IPS-20b (cell line): ENCODE results near the gene UPF1.

Experiments
- H3K27ac ChIP-seq: one replicate; pipeline ENCODE4 v1.5.1; 2013; ENCODE audit warnings: low read length
- H3K27me3 ChIP-seq: 2 replicates; pipeline ENCODE4 v1.6.1; 2013; ENCODE audit warnings: mild to moderate bottlenecking, low read length, inconsistent platforms; ENCODE audit not compliant: insufficient read depth
- H3K36me3 ChIP-seq: 2 replicates; pipeline ENCODE4 v1.6.1; 2013; ENCODE audit warnings: low read depth, mild to moderate bottlenecking, inconsistent platforms, low read length, moderate library complexity; ENCODE audit not compliant: insufficient read depth
- H3K4me1 ChIP-seq: 2 replicates; pipeline ENCODE4 v1.6.1; 2013; ENCODE audit warnings: mild to moderate bottlenecking, control low read depth, inconsistent platforms, low read length, moderate library complexity; ENCODE audit not compliant: insufficient read depth
- H3K4me3 ChIP-seq: 2 replicates; pipeline ENCODE4 v1.5.1; 2013; ENCODE audit warnings: mild to moderate bottlenecking, low read length, inconsistent platforms
- H3K9ac ChIP-seq: 2 replicates; pipeline ENCODE4 v1.6.1; 2013; ENCODE audit warnings: low read depth, mild to moderate bottlenecking, inconsistent platforms, low read length, moderate library complexity
- H3K9me3 ChIP-seq: 2 replicates; pipeline ENCODE4 v1.6.1; 2013; ENCODE audit warnings: mild to moderate bottlenecking, low read depth, low read length, inconsistent platforms; ENCODE audit not compliant: insufficient read depth

UPF1 gene

GRCh38 chr19:18863843-18864362, 32.1 kb downstream of the UPF1 start:
- H3K36me3 ChIP-seq: peaks cover 85% of the 10 kb centered on the region
- H3K4me3 ChIP-seq: no peak overlapping the region
- H3K27ac ChIP-seq: no peak overlapping the region
- no peaks in the 10 kb centered on the region for H3K27me3 ChIP-seq
- H3K4me1 ChIP-seq: no peaks in the 10 kb centered on the region
- no peak overlapping the region for H3K9ac ChIP-seq
- no peaks in the 10 kb centered on the region for H3K9me3 ChIP-seq

DNA sequence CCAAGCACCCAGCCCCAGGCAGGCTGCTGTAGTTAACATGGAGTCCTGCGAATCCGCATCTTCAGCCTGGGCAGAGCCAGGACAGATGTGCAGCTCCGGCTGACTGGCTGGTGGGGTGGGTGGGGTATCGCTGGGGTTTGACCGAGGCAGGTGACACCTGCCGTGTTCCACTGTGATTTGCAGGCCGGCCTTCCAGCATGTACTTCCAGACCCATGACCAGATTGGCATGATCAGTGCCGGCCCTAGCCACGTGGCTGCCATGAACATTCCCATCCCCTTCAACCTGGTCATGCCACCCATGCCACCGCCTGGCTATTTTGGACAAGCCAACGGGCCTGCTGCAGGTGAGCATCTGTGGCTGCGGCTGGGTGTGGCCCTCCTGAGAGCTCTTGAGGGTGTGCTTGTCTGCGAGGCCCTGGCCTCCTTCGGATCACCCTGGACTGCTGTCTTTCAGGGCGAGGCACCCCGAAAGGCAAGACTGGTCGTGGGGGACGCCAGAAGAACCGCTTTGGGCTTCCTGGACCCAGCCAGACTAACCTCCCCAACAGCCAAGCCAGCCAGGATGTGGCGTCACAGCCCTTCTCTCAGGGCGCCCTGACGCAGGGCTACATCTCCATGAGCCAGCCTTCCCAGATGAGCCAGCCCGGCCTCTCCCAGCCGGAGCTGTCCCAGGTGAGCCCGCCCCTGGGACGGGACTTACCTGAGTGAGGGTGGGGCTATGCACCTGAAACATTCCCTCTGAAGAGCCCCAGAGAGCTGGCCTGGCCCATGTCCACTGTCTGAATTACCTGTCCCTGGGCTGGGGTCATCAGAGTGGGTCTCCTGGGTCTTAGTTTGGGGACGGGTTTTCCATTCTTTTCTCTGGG, 33.6 kb downstream of the UPF1 start:
- H3K36me3 ChIP-seq: peaks cover 71% of the 10 kb centered on the region

DNA sequence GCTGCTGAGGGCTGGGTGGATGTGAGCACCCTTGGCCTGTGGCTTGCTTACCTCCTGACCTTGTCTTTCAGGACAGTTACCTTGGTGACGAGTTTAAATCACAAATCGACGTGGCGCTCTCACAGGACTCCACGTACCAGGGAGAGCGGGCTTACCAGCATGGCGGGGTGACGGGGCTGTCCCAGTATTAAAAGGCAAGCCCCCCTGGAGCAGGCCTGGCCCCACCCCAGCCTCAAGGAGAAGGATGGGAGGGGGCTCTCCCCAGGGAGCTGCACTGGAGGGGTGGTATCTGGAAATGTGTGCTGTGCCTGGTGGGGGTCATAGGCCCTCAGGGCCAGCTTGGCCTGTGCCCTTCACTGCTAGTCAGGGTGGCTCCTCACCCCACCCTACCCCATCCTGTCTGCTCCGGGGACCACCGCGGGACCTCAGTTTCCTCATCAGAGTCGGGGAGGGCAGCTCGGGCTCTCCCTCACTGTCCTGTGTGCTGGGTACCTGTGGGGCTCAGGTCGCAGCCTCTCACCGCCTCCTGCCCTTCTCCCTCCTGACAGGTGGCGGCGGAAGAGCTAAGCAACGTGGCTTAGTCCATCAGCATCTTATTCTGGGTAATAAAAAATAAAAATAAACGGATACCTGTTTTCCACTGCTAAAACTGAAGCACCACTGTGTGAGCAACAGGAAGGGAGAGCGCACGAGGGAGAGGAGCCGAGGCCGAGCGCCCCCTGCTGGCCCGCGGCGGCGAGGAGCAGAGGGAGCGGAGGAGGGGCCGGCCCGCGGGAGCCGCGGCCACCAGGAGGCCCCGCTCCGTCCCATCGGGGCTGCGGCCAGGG, 34.4 kb downstream of the UPF1 start:
- H3K36me3 ChIP-seq: peaks cover 62% of the 10 kb centered on the region
- no peak overlapping the region for H3K27ac ChIP-seq
- no peak overlapping the region for H3K4me3 ChIP-seq
- H3K4me1 ChIP-seq: no peaks in the 10 kb centered on the region
- H3K27me3 ChIP-seq: no peaks in the 10 kb centered on the region; the same call in 1 of the 2 replicates
- H3K9me3 ChIP-seq: no peaks in the 10 kb centered on the region
- H3K9ac ChIP-seq: no peak overlapping the region

More for the DNA sequence above, 33.6 kb downstream of the UPF1 start:
- no peak overlapping the region for H3K4me3 ChIP-seq
- H3K4me1 ChIP-seq: no peaks in the 10 kb centered on the region
- no peaks in the 10 kb centered on the region for H3K27me3 ChIP-seq
- H3K9ac ChIP-seq: no peak overlapping the region
- H3K27ac ChIP-seq: no peak overlapping the region
- H3K9me3 ChIP-seq: no peaks in the 10 kb centered on the region

DNA sequence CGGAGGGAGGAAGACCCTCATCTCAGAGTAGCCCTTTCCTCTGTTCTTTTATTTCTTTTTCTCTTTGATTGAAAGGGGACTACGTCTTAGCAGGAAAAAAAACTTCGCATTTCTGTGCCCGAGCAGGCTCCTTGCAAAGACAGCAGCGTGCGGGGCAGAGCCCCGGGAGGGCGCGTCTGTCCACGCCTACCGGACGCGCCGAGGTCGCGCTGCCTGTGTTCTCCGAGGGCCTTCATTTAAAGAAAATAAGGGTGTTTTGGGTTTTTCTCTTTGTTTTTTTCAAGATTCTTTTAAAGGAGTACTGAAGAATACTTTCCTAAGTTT, 35.0 kb downstream of the UPF1 start:
- Histone ChIP-seq H3K9ac (no peak overlapping the region), H3K27ac (no peak overlapping the region), H3K36me3 (peaks cover 57% of the 10 kb centered on the region), H3K27me3 (no peaks in the 10 kb centered on the region; the same call in 1 of the 2 replicates), H3K9me3 (no peaks in the 10 kb centered on the region), H3K4me3 (no peak overlapping the region), H3K4me1 (no peaks in the 10 kb centered on the region)

DNA sequence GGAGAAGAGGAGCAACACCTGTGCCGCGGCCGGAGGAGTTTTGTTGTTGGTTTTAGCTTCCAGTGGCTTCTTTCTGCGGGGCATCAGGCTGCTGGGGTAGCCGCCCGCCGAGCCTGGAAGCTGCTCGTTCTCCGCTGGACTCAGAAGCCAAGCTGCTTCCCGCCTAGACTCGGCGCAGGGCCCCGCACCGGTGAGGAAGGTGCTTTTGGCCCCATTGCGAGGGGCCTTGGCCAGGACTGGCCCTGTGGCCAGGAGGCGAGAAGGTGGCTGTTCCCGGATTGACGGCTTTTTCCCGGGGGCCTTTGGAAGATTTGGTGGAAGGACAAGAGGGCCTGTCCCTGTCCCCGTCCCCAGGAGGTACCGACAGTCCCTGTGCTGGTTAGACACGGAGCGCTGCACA, 35.4 kb downstream of the UPF1 start:
- Histone ChIP-seq H3K9ac (no peak overlapping the region), H3K36me3 (peaks cover 52% of the 10 kb centered on the region), H3K4me1 (no peaks in the 10 kb centered on the region), H3K27me3 (no peaks in the 10 kb centered on the region; the same call in 1 of the 2 replicates), H3K9me3 (no peaks in the 10 kb centered on the region), H3K4me3 (no peak overlapping the region), H3K27ac (no peak overlapping the region)

DNA sequence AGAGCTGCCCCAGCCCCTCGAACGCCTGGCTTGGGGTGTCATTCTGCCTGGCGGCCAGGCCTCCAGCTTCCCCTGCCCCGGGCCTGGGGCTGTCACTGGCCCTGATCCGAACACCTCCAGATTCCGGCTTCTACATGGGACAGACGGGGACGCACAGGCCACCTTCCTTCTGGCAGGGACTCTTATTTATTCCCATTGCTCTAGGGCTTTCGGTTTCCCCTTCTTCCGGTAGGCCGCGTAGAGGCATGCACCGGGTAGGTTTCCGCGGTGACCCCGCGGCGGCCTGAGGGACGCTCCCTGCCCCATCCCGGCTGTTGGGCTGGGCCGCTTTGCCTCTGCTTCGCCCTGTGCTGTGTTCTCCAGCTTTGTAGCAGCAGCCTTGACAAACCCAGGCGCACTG, 36.0 kb downstream of the UPF1 start:
- H3K4me1 ChIP-seq: no peaks in the 10 kb centered on the region
- no peak overlapping the region for H3K4me3 ChIP-seq
- H3K36me3 ChIP-seq: peaks cover 47% of the 10 kb centered on the region

DNA sequence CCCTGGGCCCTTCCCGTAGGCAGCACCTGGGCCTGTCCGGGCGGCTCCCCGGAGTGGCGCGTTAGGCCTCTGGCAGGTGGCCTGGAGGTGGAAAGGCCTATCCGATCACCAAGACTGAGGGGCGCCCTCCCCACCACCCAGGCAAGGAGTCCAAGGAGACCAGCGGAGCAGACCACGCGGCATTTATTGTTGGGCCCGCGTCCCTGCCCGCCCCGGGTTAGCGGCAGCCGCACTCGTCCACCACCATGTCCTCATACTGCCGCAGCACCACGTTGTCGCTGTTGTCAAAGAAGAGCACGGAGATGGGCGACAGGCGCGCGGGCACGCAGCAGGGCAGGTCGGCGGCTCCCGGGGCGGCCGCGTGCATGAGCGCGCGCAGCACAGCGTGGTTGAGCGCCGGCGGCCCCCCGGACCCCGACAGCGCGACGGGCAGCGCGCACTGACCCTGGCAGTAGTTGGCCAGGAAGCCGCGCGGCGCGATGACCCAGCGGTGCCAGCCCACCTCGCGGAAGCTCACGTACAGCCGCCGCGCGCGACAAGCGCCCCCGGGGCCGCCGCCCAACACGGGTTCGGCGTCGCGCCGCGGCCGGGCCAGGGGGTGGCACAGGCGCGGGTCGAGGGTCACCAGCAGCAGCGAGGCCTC, 36.7 kb downstream of the UPF1 start:
- no peak overlapping the region for H3K27ac ChIP-seq
- peaks cover 39% of the 10 kb centered on the region for H3K36me3 ChIP-seq
- H3K27me3 ChIP-seq: no peaks in the 10 kb centered on the region; the same call in 1 of the 2 replicates
- no peaks in the 10 kb centered on the region for H3K4me1 ChIP-seq
- H3K9ac ChIP-seq: no peak overlapping the region
- no peak overlapping the region for H3K4me3 ChIP-seq
- no peaks in the 10 kb centered on the region for H3K9me3 ChIP-seq

More for the DNA sequence above, 36.0 kb downstream of the UPF1 start:
- no peaks in the 10 kb centered on the region; the same call in 1 of the 2 replicates for H3K27me3 ChIP-seq
- H3K9me3 ChIP-seq: no peaks in the 10 kb centered on the region
- no peak overlapping the region for H3K27ac ChIP-seq
- no peak overlapping the region for H3K9ac ChIP-seq

- H3K27me3 ChIP-seq: no peaks in the 10 kb centered on the region; the same call in 1 of the 2 replicates
- no peaks in the 10 kb centered on the region for H3K9me3 ChIP-seq
- no peak overlapping the region for H3K4me3 ChIP-seq
- no peaks in the 10 kb centered on the region for H3K4me1 ChIP-seq
- no peak overlapping the region for H3K9ac ChIP-seq
- H3K36me3 ChIP-seq: peaks cover 33% of the 10 kb centered on the region
- H3K27ac ChIP-seq: no peak overlapping the region
Measured at GRCh38 chr19:18869023-18869618, 37.4 kb downstream of the UPF1 start.

- no peak overlapping the region; the same call in 1 of the 2 replicates for H3K4me3 ChIP-seq
- H3K27me3 ChIP-seq: no peaks in the 10 kb centered on the region; the same call in 1 of the 2 replicates
- H3K9me3 ChIP-seq: no peaks in the 10 kb centered on the region
- no peak overlapping the region for H3K9ac ChIP-seq
- H3K4me1 ChIP-seq: no peaks in the 10 kb centered on the region
- H3K36me3 ChIP-seq: peaks cover 29% of the 10 kb centered on the region
- H3K27ac ChIP-seq: no peak overlapping the region
Measured at GRCh38 chr19:18869781-18870530, 38.2 kb downstream of the UPF1 start.

DNA sequence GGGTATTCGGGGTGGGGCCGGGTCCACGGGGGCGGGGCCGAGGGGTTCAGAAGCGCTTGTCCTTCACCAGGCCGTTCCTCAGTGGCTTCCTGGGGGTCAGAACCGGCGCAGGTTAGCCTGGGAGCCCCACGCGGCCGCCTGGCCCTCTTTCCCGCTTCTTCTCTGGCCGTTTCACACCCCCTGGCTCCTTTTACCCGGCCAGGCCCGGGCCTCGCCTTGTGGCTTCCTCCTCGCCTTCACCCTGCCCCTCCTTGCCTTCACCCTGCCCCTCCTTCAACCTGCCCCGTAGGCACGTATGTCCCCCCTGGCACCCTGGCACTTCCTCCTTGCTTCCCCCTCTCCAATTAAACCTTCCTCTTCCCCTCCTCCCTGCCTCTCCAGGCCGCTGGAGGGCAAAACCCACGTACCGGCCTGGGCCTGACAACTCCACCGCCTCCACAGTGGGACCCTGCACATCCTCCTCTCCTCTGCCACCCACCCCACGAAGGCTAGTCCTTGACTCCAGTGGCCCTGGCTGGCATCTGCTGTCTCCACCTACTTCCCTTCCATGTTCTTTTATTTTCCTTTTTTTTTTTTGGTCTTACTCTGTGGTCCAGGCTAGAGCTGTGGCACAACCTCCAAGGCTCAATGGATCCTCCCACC, 38.9 kb downstream of the UPF1 start:
- Histone ChIP-seq H3K9ac (no peak overlapping the region), H3K4me1 (no peaks in the 10 kb centered on the region), H3K4me3 (no peak overlapping the region; the same call in 1 of the 2 replicates), H3K27ac (no peak overlapping the region), H3K9me3 (no peaks in the 10 kb centered on the region), H3K36me3 (peaks cover 23% of the 10 kb centered on the region), H3K27me3 (no peaks in the 10 kb centered on the region; the same call in 1 of the 2 replicates)
